ENCODE measurements around the gene TMED10. TPM values are rescaled to one million over a fixed set of nuclear protein-coding genes. Genes with fewer than 3 reads are reported as not detected.

TMED10 gene
- total RNA-seq, 1 experiment from 2014 or later, result 255 TPM

- no peaks in the 10 kb centered on the region for H3K27me3 ChIP-seq (replicated peaks; ENCODE audit: control insufficient read depth, insufficient read depth, low read length)
- no peaks in the 10 kb centered on the region for H3K9me3 ChIP-seq
- no peak for TF ChIP-seq CTCF (IDR thresholded peaks at IDR 0.05; ENCODE audit: insufficient read depth in 1 of 2, low read depth in 1 of 2, low read length in 1 of 2, severe bottlenecking in 1 of 2, unreplicated experiment in 1 of 2)
- no peaks in the 10 kb centered on the region for H3K9me3 Mint-ChIP-seq (ENCODE audit: unreplicated experiment)
- H3K36me3 Mint-ChIP-seq (ENCODE audit: insufficient read depth, unreplicated experiment), result peaks cover 18% of the 10 kb centered on the region
- no peak overlapping the region for H3K4me3 ChIP-seq (ENCODE audit: low read depth, low read length)
- H3K27ac Mint-ChIP-seq (ENCODE audit: unreplicated experiment), result no peak overlapping the region
- no peak for DNase-seq
- H3K36me3 ChIP-seq (ENCODE audit: control insufficient read depth, insufficient read depth, low read length), result no peaks in the 10 kb centered on the region; the same call in 1 of the 2 replicates
- no peaks in the 10 kb centered on the region for H3K4me1 ChIP-seq
- no peaks in the 10 kb centered on the region for H3K27me3 Mint-ChIP-seq (ENCODE audit: insufficient read depth, unreplicated experiment)
- ChIA-PET CTCF (no interaction called here), POLR2A (interaction anchor here (0.6 kb wide), 1 partner anchor 59 kb away, joined by 3 read pairs; no protein-coding TSS in a partner anchor)
- H3K4me1 Mint-ChIP-seq (ENCODE audit: low read depth, unreplicated experiment), result no peaks in the 10 kb centered on the region
- BruUV-seq (replicated peaks), result no TSS peak
- no peak overlapping the region for H3K4me3 Mint-ChIP-seq (ENCODE audit: unreplicated experiment)
- intact Hi-C loops (cut with micrococcal nuclease; ENCODE audit: unreplicated experiment), result no loop called here
Measured at GRCh38 chr14:75081660-75082229, 94.7 kb downstream of the TMED10 start.

Other genes starting within 250 kb of the TMED10 start
- 8.9 and 9.1 TPM in 2 replicates for gene PGF, start 221.0 kb downstream of the TMED10 start, total RNA-seq (2022)
- gene EIF2B2, start 173.7 kb downstream of the TMED10 start, total RNA-seq (2022), result 48.8 and 54.4 TPM in 2 replicates
- gene MLH3, start 125.1 kb downstream of the TMED10 start, total RNA-seq (2022), result 23.2 and 24.5 TPM in 2 replicates
- gene ACYP1, start 112.6 kb downstream of the TMED10 start, total RNA-seq (2022), result 16.0 and 21.3 TPM in 2 replicates
- gene ZC2HC1C, start 107.0 kb downstream of the TMED10 start, total RNA-seq (2022), result 2.5 and 3.8 TPM in 2 replicates
- 64.0 and 69.2 TPM in 2 replicates for gene NEK9, start 49.6 kb downstream of the TMED10 start, total RNA-seq (2022)
- gene FOS, start 102.2 kb upstream of the TMED10 start, total RNA-seq (2022), result 72.7 and 73.7 TPM in 2 replicates